H1 (cell line): ENCODE data around the gene MT1H.
"Not testable (repeated sequence)": the region's sequence is repeated elsewhere in the genome, so short reads cannot be mapped to it uniquely, and the experiment has no call there.

ENCODE experiments used
- EP300 ChIP-seq, 2 experiments: IDR thresholded peaks; 1 replicate in 1 of 2; 2 replicates in 1 of 2; pipeline ENCODE4 v1.6.1; 2011 to 2012; ENCODE audit warnings: low read depth in 2 of 2, low read length in 2 of 2, mild to moderate bottlenecking in 2 of 2, borderline replicate concordance in 1 of 2, inconsistent platforms in 1 of 2, moderate library complexity in 1 of 2
- JUN ChIP-seq: IDR thresholded peaks from 2 replicates; pipeline ENCODE4 v1.6.1; 2011; ENCODE audit warnings: low read depth, mild to moderate bottlenecking, improper control_type of control experiment, low read length
- POLR2A ChIP-seq, 2 experiments: IDR thresholded peaks; 1 replicate in 1 of 2; 2 replicates in 1 of 2; pipeline ENCODE4 v1.6.1; 2011; ENCODE audit warnings: low read depth in 2 of 2, low read length in 2 of 2, mild to moderate bottlenecking in 2 of 2; ENCODE audit errors: control extremely low read depth in 1 of 2
- TAF1 ChIP-seq: IDR thresholded peaks from 2 replicates; pipeline ENCODE4 v1.6.1; 2011; ENCODE audit warnings: mild to moderate bottlenecking, low read depth, low read length
- TBP ChIP-seq: IDR thresholded peaks from 2 replicates; pipeline ENCODE4 v1.6.1; 2011; ENCODE audit warnings: low read depth, low read length, improper control_type of control experiment
- TF ChIP-seq, protein P1 (sequence below), 3 experiments: IDR thresholded peaks; 1 replicate in 2 of 3; 2 replicates in 1 of 3; pipeline versions ENCODE4 v1.5.1 to v1.6.1; 2011; ENCODE audit warnings: low read length in 3 of 3, mild to moderate bottlenecking in 3 of 3, inconsistent platforms in 2 of 3, low read depth in 1 of 3, moderate library complexity in 1 of 3; ENCODE audit not compliant: insufficient read depth in 1 of 3; ENCODE audit errors: control extremely low read depth in 1 of 3

DNA sequence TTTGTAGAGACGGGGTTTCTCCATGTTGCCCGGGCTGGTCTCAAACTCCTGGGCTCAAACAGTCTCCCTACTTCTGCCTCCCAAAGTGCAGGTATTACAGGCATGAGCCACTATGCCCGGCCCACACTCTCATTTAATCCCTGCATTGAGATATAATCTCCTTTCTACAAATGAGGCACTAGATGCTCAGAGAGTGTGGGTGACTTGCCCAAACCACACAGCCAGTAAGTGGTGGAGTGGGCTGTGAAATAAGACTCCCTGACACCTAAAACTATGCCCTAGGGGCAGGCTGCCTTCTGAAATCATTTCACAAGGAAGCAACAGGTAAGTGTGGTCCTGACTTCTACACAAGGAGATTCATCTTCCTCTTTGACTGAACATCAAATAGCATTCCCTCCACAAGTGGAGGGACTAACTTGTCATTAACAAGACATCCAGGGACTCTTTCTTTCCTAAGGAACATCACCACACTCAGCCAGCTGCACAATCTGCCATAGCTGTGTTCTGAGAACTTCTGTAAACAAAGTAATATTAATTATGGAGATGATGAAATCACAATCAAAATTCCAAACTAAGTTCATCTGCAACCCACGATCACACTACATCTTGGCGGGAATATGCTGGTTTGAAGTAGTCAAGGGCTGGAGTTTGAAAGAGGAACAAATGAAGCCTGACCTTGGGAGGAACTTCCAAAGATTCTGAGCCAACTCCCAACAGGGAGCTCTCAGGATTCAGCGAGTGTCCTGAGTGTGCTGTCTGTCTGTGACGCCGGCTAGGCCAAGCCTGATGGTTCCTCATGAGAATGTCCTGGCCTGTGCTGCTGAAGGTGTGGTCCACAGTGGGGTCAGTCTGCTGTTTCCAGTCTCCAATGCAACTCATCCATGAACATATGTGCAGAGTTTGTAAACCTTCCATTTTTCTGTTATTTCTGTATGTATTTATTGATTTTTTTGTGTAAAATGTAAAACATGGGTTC lies 4.0 kb upstream of the MT1H start:
- TF ChIP-seq TBP; POLR2A (IDR thresholded peaks at IDR 0.05; ENCODE audit: control extremely low read depth in 1 of 2, low read depth in 2 of 2, low read length in 2 of 2); JUN; EP300 (IDR thresholded peaks at IDR 0.05; ENCODE audit: borderline replicate concordance in 1 of 2, low read depth in 2 of 2, low read length in 2 of 2); TAF1: not testable (repeated sequence)
- TF ChIP-seq, protein P1, sequence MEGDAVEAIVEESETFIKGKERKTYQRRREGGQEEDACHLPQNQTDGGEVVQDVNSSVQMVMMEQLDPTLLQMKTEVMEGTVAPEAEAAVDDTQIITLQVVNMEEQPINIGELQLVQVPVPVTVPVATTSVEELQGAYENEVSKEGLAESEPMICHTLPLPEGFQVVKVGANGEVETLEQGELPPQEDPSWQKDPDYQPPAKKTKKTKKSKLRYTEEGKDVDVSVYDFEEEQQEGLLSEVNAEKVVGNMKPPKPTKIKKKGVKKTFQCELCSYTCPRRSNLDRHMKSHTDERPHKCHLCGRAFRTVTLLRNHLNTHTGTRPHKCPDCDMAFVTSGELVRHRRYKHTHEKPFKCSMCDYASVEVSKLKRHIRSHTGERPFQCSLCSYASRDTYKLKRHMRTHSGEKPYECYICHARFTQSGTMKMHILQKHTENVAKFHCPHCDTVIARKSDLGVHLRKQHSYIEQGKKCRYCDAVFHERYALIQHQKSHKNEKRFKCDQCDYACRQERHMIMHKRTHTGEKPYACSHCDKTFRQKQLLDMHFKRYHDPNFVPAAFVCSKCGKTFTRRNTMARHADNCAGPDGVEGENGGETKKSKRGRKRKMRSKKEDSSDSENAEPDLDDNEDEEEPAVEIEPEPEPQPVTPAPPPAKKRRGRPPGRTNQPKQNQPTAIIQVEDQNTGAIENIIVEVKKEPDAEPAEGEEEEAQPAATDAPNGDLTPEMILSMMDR (IDR thresholded peaks at IDR 0.05; ENCODE audit: control extremely low read depth in 1 of 3, insufficient read depth in 1 of 3, low read depth in 1 of 3, low read length in 3 of 3), result not testable (repeated sequence)
